Activated CD4-positive, CD25-positive, alpha-beta regulatory T cell treated with anti-CD3 and anti-CD28 coated beads, Interleukin-2, amount 50 U/mL, for 24 hours (primary cell): ENCODE results near the gene S100A6.

Source experiments
- ATAC-seq, 2 donors: fragments of 150-1000 bp; cut with Tn5 transposase; one replicate each; pipeline ENCODE4 v1.10.0; 2021; ENCODE audit warnings: mild to moderate bottlenecking in 1 of 2, moderate library complexity in 1 of 2

S100A6 gene

DNA sequence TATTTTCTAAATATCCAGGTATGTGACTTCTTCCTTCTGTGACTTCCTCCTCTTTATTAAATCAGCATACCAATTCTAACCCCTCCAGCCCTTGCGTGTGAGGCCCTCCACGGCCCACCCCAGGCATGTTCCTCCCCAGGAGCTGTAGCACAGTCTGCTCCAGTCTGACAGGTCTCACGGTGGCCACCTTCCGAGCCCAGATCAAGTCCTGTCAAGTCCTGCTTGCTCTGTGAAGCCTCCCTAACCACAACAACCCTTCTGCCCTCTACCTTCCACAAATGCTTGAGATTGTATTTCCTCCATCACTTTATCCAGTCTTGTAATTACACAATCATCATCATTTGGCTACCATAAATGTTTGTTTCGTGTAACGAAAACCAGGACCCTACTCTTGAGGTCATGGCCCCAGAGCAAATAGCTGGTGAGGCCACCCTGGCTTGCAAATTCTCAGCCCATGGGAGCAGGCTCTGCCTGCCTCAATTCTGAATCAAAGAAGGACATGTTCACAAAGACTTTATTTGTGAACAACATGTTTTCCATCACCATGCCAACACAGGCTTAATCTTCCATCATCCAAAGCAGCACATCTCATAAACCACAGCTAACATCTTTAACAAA is 42.3 kb downstream of the S100A6 start:
- no peak for ATAC-seq

- no peak for ATAC-seq
These were observed 45.3 kb downstream of the S100A6 start for GRCh38 chr1:153490272-153491051.

GRCh38 chr1:153488731-153489130 is 47.1 kb downstream of the S100A6 start:
- ATAC-seq: no peak

DNA sequence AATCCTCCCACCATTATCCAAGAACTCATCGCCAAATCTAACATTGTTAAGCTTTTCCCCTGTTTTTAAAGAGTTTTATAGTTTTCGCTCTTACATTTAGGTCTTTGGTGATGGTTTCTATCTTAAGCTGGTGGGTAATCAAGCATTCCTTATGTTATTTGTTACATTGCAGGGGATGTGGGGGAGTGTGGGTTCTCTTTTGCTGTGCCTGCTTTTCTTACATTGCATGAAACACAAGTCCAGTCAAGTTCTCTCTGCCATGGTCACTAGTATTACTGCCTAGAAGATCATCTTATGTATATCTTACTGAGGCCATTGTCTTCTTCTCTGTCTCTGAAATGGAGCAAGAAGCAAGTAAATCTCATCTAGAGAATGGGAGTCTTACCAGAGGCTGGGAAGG is 48.1 kb downstream of the S100A6 start:
- ATAC-seq: no peak

GRCh38 chr1:153485863-153486262 is 49.9 kb downstream of the S100A6 start:
- no peak for ATAC-seq
